ENCODE measurements around the gene RETREG1.
"Not testable (repeated sequence)": the region's sequence is repeated elsewhere in the genome, so short reads cannot be mapped to it uniquely, and the experiment has no call there.

RETREG1 gene

DNA sequence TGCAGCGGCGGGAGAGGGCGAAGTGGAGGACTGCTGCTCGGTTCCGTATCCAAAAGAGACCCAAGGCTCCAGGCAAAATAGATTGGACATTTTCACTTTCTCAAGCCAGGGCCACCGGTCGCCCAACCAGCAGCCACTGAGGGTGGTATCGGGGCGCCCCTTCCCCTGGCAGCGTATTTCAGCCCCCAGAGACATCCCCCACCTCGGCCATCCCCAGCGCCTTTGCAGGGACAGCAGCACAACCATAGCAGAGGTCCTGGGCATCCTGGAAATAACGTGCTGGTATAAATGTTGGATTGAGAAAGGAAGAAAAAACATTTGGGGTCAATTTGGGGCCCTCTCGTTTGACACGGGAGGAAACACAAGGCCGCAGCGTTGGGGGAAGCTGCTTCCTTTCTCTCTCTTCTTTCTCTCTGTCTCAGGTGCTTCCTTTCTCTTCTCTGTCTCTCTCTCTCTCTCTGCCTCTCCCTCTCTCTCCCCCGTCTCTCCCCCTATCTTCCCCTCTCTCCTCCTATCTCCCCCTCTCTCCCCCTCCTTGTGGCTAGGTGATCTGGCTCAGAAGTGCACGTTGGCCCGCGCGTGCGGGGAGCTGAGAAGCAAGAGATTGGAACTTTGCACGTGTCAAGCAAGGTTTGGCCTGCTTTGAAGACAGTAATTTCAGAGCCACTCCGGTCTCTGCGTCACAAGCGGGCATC lies 624 bp upstream of the RETREG1 start:
- DNase-seq = peak in 5 of 58 donors; percentile 7 to 61 (median 16)

DNA sequence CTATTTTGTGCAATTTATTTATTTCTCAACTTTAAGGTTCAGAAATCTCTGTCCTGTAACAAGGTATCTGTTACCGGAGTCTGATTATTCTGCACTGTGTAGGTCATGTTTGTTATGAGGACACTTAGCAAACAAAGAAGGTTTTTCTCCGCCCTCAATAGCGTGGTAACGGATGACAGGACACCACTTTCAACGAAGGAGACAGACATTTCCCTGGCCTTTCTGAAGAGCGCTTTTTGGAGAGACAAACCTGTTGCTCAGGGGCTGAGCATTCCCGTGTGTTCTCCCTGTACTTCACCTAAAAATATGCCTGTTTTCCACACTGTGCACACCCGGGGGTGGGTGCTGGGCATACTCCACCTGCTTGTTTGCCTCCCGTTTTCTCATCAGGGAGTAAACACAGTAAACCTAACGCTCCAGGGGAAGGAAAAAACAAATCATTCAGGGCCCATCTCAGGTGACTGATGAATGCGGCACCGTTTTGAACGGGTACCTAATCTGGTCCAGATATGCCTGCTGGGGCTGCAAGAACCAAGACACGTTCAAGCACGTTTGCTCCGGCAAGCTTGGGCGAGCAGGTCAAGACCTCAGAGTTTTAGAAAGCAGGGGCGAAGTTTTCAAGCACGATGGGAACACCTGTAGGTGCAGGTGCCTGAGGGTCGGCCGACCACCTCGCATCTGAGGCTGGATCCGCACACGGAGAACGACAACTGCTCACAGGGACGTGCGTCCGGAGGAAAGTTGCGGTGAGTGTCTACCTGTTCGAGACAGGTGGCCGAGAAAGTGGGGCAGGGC lies 859 bp downstream of the RETREG1 start:
- DNase-seq = peak in 4 of 58 donors; percentile 20 to 39 (median 30)

DNA sequence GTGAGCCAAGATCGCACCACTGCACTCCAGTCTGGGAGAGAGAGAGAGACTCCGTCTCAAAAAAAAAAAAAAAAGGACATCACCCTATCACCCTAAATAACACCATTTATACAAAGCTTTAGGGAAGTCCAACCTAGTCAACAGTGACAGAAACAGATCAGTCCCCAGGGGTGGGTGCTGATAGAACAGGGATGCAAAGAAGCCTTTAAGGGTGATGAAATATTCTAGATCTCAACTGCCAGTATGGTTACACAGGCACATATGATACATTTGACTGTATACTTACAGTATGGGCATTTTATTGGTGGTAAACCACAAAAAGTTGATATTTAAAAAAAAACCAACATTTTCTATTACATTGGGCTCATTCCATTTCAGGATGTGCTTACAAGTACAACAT lies 4.8 kb downstream of the RETREG1 start:
- DNase-seq = no peak

DNA sequence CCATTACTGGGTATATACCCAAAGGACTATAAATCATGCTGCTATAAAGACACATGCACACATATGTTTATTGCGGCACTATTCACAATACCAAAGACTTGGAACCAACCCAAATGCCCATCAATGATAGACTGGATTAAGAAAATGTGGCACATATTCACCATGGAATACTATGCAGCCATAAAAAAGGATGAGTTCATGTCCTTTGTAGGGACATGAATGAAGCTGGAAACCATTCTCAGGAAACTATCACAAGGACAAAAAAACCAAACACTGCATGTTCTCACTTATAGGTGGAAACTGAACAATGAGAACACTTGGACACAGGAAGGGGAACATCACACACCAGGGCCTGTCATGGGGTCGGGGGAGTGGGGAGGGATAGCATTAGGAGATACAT lies 5.9 kb downstream of the RETREG1 start:
- not testable (repeated sequence) for DNase-seq

DNA sequence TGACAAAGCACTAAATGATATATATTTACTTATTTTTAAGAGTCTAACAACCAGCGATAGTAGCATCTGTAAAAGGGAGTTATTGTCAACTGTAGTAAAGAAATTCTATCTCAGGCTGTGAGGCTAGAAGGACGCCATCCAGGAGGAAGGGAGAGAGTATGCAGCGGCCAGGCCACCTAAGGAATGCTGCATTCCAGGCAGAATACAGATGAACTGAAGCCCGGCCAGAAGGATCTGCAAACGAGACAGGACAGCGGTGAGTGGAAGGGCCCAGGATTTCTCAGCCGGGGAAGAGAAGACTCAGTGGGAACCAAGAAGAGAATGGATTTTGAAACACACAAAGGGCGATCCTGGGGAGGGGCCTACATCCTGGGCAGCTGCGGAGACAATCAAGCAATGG lies 7.4 kb downstream of the RETREG1 start:
- no peak for DNase-seq

DNA sequence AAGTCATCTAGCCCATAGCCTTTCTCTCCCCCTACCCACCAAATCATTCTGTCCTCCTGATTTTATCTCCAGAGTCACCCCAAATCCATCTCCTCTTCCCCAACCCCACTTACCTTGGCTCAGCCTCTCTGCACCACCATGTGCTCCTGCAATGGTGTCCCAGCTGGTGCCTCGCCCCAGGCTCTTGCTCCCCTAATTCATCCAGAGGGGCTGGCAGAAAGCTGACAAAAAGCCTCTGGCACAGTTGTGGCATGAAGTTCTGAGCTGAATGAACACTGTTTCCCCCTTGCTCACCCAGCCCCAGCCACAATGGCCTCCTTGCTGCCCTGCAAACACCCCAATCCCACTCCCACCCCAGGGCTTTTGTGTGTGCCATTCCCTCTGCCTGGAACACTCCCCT lies 10.2 kb downstream of the RETREG1 start:
- no peak for DNase-seq

DNA sequence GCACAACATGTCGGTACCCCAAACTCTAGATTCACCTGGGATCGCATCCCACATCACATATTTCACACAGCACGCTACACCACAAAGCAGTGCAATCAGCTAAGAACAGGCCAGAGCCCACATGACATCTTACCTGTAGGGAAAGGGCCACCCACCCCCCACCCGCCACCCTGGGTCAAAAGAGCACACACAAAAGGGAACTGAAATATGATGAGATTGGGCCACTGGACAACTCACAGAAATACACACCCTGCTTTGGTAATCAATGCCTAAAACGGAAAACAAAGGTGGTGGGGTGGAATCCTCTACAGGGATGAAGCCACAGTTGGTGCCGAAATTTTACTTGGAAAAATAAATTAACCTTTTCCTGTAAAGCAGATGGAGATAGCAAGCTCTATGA lies 13.1 kb downstream of the RETREG1 start:
- DNase-seq = no peak

DNA sequence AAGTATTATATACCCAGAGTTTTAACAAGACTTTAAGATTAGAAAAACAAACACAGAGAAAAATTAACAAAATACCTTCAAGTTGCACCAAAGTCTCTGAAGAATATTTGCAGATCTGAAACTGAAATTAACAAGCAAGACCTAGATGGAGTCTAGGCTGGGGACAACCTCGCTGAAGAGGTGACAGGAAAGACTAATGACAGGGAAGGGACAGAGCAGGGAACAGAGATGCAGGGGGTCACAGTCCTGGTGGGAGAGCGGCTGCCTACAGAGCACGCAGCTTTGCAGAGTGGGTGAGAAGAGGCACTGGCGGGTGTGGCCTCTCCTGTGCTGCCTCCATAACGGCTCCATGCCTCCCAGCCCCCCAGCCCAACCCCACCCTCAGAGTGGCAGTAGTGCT lies 13.5 kb downstream of the RETREG1 start:
- no peak for DNase-seq

DNA sequence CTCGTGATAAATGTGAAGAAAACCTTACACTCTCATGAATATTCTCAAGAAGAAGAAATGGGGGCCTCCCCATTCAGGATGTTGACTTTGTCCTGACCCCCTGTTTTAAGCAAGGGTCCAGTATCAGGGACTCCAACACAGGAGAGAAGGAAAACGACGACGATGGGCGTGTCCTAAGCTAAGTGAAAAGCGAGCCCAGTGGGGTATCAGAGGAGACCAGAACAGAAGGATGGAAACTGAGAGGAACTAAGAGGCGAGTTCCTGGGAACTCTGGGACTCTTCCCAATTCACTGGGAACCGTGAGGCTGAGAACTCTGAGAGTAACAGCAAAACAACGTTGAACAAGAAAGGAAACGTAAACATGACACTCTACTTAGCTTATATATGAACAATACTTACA lies 14.6 kb downstream of the RETREG1 start:
- DNase-seq = no peak

DNA sequence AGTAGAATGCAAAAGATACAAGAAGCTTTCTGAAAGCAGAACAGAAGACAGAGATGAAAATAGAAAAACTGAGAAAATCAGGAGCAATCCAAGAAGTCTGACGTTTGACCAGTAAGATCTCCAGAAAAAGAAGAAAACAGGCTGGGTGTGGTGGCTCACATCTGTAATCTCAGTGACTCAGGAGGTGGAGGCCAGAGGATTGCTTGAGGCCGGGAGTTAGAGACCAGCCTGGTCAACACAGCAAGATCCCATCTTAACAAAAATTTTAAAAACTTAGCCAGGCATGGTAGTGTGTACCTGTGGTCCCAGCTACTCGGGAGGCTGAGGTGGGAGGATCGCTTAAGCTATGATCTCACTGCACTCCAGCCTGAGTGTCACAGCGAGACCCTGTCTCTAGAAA lies 15.9 kb downstream of the RETREG1 start:
- DNase-seq = no peak

DNA sequence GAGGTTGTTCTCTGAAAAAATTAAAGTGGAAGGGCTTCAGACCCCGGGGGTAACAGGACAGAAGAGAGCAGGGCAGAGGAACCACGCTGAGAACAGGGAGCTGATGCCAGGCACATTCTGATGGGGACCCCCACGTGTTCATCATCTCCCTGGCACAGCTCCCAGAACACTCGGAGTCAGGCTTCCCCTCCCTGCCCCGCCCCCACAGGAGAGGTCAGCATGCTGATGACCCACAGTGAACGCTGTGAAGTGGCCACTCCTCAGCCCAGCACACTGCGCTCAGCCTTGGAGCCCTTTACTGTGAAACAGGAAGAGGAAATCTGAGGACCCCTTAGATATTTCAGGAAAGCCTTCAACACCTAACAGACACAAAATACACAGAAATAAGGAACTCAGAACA lies 16.4 kb downstream of the RETREG1 start:
- DNase-seq = peak in 49 of 58 donors; percentile 13 to 91 (median 67)

DNA sequence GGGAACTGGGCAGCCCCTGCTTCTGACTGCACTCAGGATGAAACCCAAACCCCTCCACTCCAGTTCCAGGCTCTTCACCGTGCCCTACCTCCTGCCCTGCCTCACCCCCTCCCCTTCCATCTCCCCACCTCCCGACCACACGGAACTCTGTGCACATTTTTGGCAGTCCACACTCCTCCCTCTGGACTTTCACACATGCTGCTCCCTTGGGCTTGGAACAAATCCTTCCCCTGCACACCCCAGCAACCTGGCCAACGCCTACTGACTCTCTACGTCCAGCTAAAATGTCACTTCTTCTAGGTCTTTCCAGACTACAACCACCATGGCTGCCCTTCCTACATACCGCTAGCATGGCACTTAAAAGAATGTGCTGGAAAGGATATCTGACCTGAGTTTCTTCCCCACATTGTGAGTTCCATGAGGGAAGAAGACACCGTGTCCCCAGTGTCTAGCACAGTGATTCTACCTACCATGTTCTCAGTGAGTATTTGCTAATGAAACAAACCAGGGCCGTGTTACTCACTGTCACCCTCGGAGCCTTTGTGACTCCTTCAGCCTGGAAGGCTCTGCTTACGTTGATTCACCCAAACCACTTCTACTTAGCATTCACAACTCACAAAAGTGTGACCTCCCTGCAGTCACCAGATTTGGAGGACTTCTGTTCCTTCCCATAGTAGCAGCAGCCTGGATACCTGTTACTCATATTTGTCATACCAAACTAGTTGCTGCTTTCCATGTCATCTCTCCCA lies 18.7 kb downstream of the RETREG1 start:
- DNase-seq = no peak

DNA sequence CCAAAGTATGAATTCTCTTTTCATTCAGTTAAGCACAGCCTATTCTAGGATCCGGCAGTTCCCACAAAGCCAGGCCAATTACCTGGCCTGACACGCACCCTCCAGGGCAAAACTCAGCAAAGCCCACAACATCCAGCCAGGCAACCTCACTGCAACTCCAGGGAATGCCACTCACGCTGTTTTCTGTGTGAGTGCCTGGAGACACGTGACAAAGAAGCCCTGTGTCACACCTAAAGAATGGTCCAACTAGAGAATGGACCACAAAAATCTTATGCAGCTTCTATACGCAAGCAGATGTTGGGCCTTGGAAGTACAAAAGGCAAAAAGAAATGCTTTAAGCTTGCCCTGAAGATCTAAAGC lies 20.2 kb downstream of the RETREG1 start:
- peak in 18 of 58 donors; percentile 20 to 67 (median 42) for DNase-seq

DNA sequence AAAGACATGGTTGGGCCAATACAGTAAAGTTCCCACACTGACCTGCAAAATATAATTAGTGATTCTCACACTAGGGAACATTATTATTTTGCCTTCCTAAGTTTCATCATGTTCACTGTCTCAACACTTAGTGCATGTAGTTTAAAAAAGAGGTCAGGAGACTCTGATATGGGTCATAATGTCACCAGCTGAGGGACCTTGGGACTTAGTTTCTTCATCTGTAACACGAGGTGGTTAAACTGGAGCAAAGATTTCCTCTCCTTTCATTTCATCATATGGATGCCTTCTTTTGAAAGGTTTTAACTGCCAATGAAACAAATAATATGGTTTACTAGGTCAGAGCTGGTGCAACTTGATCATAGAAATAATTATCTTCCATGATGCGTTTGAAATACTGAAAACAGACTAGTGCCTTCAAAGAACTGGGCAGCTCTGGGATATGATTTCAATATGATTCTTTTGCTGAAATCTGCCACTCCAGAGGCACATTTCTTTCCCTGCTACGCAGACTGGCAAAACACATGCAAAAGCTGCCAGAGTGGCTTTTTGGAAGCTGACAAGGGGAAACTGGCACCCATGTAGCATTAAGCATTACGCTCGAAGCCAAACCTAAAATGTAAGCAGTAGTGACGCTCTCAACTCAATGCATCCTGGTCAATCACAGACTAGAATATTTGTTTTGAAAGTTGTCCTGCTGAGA lies 20.8 kb downstream of the RETREG1 start:
- DNase-seq = peak in 4 of 58 donors; percentile 43 to 67 (median 55)

DNA sequence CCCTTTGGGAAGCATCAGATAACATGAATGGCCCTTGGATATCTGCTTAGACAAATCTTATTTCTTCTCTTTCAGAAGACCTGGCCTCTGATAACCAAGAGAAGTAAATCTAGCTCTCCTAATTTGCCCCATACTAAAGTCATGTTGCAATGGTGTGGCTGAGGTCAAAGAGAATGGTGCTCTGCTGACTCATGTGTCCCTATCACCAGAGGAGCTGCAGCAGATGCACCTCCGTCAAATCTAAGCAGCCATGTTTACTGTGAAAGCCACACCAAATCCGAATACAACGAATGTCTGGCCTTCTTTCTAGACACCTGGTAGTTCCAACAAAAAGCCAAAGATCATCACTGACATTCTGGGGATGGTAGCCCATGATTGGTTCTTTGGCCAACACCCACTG lies 23.2 kb downstream of the RETREG1 start:
- no peak for DNase-seq

DNA sequence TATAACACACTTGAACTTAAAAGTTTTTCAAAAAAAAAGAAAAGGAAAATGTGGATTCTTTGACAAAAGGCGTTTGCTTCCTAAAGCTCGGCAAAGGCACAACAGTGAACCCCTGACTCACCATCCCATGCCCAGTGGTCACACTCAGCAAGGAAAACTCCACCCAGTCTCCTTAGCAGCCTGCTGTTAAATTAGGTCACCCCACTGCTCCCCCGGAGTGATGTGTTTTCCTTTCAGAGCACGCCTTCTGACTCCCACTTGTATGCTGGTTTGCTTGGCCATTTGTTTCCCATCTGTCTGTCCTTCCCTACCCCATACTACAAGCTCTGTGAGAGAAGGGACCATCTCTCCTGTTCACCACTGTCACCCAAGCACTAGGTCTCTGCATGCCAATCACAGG lies 23.8 kb downstream of the RETREG1 start:
- DNase-seq = peak in 3 of 58 donors; percentile 22 to 50 (median 26)

DNA sequence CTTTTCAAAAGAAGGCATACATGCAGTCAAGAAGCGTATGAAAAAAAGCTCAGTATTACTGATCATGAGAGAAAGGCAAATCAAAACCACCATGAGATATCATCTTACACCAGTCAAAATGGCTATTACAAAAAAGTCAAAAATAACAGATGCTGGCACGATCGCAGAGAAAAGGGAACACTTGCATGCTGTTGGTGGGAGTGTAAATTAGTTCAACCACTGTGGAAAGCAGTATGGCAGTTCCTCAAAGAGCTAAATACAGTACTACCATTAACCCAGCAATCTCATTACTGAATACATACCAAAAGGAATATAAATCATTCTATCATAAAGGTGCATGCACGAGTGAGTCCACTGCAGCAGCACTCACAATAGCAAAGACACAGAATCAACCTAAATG lies 24.5 kb downstream of the RETREG1 start:
- peak in 1 of 58 donors; percentile 9 for DNase-seq

DNA sequence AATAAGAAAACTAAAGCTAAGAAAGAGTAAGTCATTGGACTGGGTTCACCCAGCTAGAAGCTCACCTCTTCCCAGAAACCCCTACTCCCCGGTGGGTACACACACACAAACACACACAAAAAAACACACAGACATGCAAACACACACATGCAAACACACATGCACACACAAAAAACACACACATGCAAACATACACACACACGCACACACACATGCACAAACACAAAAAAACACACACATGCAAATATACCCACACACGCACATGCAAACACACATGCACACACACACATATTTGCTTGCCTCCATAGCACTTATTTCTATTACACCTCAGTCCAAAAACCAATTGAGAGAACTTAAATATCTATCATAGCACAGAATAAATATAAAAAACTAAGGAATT lies 26.1 kb downstream of the RETREG1 start:
- DNase-seq = no peak

DNA sequence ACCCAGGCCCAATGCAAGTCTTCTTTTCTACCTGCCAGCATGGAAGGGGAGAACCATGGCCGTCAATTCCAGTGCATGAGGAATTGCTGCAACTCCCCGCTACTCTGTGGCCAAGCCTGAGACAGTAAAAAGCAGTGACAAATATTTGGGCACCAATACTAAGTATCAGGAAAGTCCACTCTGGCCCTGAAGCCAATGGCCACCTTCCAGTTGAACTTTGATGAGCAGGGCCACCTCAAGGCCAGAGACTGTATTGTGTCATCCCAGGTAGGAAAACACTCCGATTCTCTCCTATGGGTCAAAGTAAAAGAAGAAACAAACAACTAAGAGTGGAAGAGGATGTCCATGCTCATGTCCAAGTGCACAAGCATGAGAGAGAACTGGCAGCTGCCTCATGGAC lies 27.1 kb downstream of the RETREG1 start:
- no peak for DNase-seq

DNA sequence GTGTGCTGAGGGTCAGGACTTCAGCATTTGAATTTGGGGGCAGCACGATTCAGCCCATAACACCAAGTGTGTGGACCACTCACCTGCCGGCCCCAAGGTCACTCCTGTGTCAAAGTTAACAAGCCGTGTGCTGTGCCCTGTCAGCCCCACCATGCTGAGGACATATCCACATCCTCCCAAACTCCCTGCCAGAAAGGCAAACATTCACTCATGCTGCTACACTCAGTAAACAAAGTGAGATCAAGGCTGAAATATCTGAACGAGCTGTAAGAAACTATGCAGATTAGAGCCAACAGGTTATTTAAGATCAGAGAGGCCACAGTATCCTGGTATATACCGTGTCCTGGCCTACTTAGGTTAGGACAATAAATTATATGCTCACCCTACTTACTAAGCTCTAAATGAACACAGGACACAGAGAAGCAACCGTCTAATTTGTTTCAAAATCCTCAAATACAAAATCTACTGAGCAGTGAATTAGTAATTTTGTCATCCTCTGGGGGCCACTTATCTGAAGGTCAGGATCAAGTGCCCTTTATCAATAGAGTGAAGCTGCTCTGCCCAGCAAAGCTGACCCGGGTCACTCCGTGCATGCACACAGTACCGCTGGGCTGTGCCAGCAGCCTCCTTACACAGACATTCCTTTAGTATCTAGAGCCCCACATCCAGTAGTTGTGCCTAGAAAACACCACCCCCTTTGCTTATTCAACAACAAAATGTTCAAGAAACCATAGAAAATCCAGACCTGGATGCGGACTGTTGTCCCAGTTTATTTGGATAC lies 28.2 kb downstream of the RETREG1 start:
- DNase-seq = peak in 1 of 58 donors; percentile 26

DNA sequence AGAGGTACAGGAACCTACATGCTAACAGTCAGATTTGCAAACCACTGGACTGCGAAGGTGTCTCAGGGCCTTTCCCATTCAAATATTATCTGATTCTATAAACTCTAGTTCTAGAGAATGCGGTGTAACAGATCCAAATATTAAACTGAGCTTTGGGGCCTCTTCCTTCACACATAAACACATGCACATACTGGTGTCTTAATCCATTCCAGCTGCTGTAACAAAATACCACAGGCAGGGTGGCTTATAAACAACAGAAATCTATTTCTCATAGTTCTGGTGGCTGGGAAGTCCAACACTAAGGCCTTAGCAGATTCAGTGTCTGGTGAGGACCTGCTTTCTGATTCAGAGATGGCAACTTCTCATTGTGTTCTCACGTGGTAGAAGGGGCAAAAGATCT lies 30.2 kb downstream of the RETREG1 start:
- DNase-seq = no peak
